Mesendoderm (in vitro differentiated cells): Measurements from ENCODE around the gene GHRH.

Source experiments
- DNase-seq: peaks from one replicate; pipeline ENCODE4 v3.0.0; 2013
- H2AK5ac ChIP-seq: 2 replicates; pipeline ENCODE4 v1.6.1; 2013; ENCODE audit warnings: low read length, inconsistent platforms
- H2BK120ac ChIP-seq: 2 replicates; pipeline ENCODE4 v1.6.1; 2013; ENCODE audit warnings: low read depth, mild to moderate bottlenecking, low read length, moderate library complexity, mixed read lengths
- H2BK15ac ChIP-seq: replicated peaks from 2 replicates; pipeline ENCODE4 v1.6.1; 2013; ENCODE audit warnings: low read depth, mild to moderate bottlenecking, moderate library complexity
- H2BK5ac ChIP-seq: 2 replicates; pipeline ENCODE4 v1.6.1; 2013; ENCODE audit warnings: low read length, inconsistent platforms
- H3K18ac ChIP-seq: 2 replicates; pipeline ENCODE4 v1.6.1; 2013; ENCODE audit warnings: mild to moderate bottlenecking, low read length, mixed read lengths
- H3K23ac ChIP-seq: one replicate; pipeline ENCODE4 v1.6.1; 2013; ENCODE audit warnings: low read length
- H3K27ac ChIP-seq: 2 replicates; pipeline ENCODE4 v1.5.1; 2013; ENCODE audit warnings: low read depth, mild to moderate bottlenecking, inconsistent platforms, low read length, moderate library complexity
- H3K27me3 ChIP-seq: 2 replicates; pipeline ENCODE4 v1.6.1; 2013; ENCODE audit warnings: low read length, control low read depth, mild to moderate bottlenecking, inconsistent platforms; ENCODE audit not compliant: insufficient read depth, poor library complexity
- H3K36me3 ChIP-seq: 2 replicates; pipeline ENCODE4 v1.6.1; 2013; ENCODE audit warnings: low read length, inconsistent platforms; ENCODE audit not compliant: control insufficient read depth, insufficient read depth
- H3K4ac ChIP-seq: one replicate; pipeline ENCODE4 v1.6.1; 2013; ENCODE audit warnings: low read depth, mild to moderate bottlenecking, low read length, moderate library complexity
- H3K4me1 ChIP-seq: 2 replicates; pipeline ENCODE4 v1.6.1; 2013; ENCODE audit warnings: low read depth, low read length, inconsistent platforms; ENCODE audit not compliant: control insufficient read depth
- H3K4me2 ChIP-seq: 2 replicates; pipeline ENCODE4 v1.6.1; 2013; ENCODE audit warnings: low read length
- H3K4me3 ChIP-seq: 2 replicates; pipeline ENCODE4 v1.5.1; 2013; ENCODE audit warnings: mild to moderate bottlenecking, low read length
- H3K56ac ChIP-seq: one replicate; pipeline ENCODE4 v1.6.1; 2013; ENCODE audit warnings: low read length
- H3K79me1 ChIP-seq: 2 replicates; pipeline ENCODE4 v1.6.1; 2013; ENCODE audit warnings: low read length, inconsistent platforms
- H3K79me2 ChIP-seq: 2 replicates; pipeline ENCODE4 v1.6.1; 2013; ENCODE audit warnings: mild to moderate bottlenecking, low read length; ENCODE audit not compliant: control insufficient read depth, insufficient read depth
- H3K9ac ChIP-seq: 2 replicates; pipeline ENCODE4 v1.6.1; 2013; ENCODE audit warnings: low read length, inconsistent platforms
- H4K5ac ChIP-seq: one replicate; pipeline ENCODE4 v1.6.1; 2013; ENCODE audit warnings: low read length
- H4K8ac ChIP-seq: one replicate; pipeline ENCODE4 v1.6.1; 2013; ENCODE audit warnings: low read depth, mild to moderate bottlenecking, control low read depth, low read length, moderate library complexity
- WGBS: extraction: QIAGEN DNeasy Blood & Tissue Kit; methylation state at CpG from one replicate; pipeline ENCODE4 v1.1.7; 2013; ENCODE audit warnings: low lambda C conversion rate, missing lambda C conversion rate; ENCODE audit not compliant: insufficient coverage; ENCODE audit errors: extremely low coverage; 5-methylcytosine and 5-hydroxymethylcytosine counted together

The GHRH gene

GRCh38 chr20:37266940-37267666 lies 5.5 kb upstream of the GHRH start:
- Histone ChIP-seq H2AK5ac (no peak overlapping the region), H3K4me2 (no peak overlapping the region), H3K79me2 (no peaks in the 10 kb centered on the region), H3K27ac (no peak overlapping the region), H3K9ac (no peak overlapping the region), H2BK5ac (no peak overlapping the region), H3K4ac (no peak overlapping the region), H2BK120ac (no peak overlapping the region), H2BK15ac (no peak overlapping the region), H4K8ac (no peak overlapping the region), H3K36me3 (no peaks in the 10 kb centered on the region), H3K27me3 (no peaks in the 10 kb centered on the region), H4K5ac (no peak overlapping the region), H3K18ac (no peak overlapping the region), H3K4me1 (no peaks in the 10 kb centered on the region), H3K4me3 (no peak overlapping the region), H3K56ac (no peak overlapping the region), H3K23ac (no peak overlapping the region), H3K79me1 (no peaks in the 10 kb centered on the region)
- no CpG with 5 or more reads among the region's 9 CpGs for WGBS
- DNase-seq = no peak

GRCh38 chr20:37265152-37265551 lies 3.5 kb upstream of the GHRH start:
- no peak overlapping the region for H2BK120ac ChIP-seq
- H3K18ac ChIP-seq = no peak overlapping the region
- H3K4me2 ChIP-seq = no peak overlapping the region
- no peaks in the 10 kb centered on the region for H3K79me1 ChIP-seq
- H3K27ac ChIP-seq = no peak overlapping the region
- no peak overlapping the region for H2AK5ac ChIP-seq
- H3K4ac ChIP-seq = no peak overlapping the region
- H3K36me3 ChIP-seq = no peaks in the 10 kb centered on the region
- no peaks in the 10 kb centered on the region for H3K79me2 ChIP-seq
- no CpG with 5 or more reads among the region's 4 CpGs for WGBS
- no peak overlapping the region for H4K5ac ChIP-seq
- H2BK15ac ChIP-seq = no peak overlapping the region
- H4K8ac ChIP-seq = no peak overlapping the region
- H3K27me3 ChIP-seq = no peaks in the 10 kb centered on the region
- DNase-seq = no peak
- no peak overlapping the region for H3K56ac ChIP-seq
- H3K9ac ChIP-seq = no peak overlapping the region
- no peak overlapping the region for H2BK5ac ChIP-seq
- H3K4me1 ChIP-seq = no peaks in the 10 kb centered on the region
- no peak overlapping the region for H3K23ac ChIP-seq
- no peak overlapping the region for H3K4me3 ChIP-seq

GRCh38 chr20:37263686-37264085 lies 2.1 kb upstream of the GHRH start:
- no CpG with 5 or more reads among the region's 6 CpGs for WGBS
- no peak overlapping the region for H3K9ac ChIP-seq
- no peaks in the 10 kb centered on the region for H3K79me2 ChIP-seq
- no peak overlapping the region for H2AK5ac ChIP-seq
- H3K4ac ChIP-seq = no peak overlapping the region
- H3K4me1 ChIP-seq = no peaks in the 10 kb centered on the region
- no peak overlapping the region for H3K27ac ChIP-seq
- no peak overlapping the region for H2BK15ac ChIP-seq
- H3K27me3 ChIP-seq = no peaks in the 10 kb centered on the region
- H3K18ac ChIP-seq = no peak overlapping the region
- no peak overlapping the region for H2BK120ac ChIP-seq
- H4K8ac ChIP-seq = no peak overlapping the region
- no peak for DNase-seq
- no peak overlapping the region for H2BK5ac ChIP-seq
- H3K4me3 ChIP-seq = no peak overlapping the region
- H4K5ac ChIP-seq = no peak overlapping the region
- H3K4me2 ChIP-seq = no peak overlapping the region
- no peaks in the 10 kb centered on the region for H3K79me1 ChIP-seq
- H3K36me3 ChIP-seq = no peaks in the 10 kb centered on the region
- H3K56ac ChIP-seq = no peak overlapping the region
- H3K23ac ChIP-seq = no peak overlapping the region

GRCh38 chr20:37262505-37262904 lies 891 bp upstream of the GHRH start:
- no peak overlapping the region for H3K56ac ChIP-seq
- H3K9ac ChIP-seq = no peak overlapping the region
- H2BK15ac ChIP-seq = no peak overlapping the region
- no peak for DNase-seq
- no peak overlapping the region for H4K5ac ChIP-seq
- H3K27me3 ChIP-seq = no peaks in the 10 kb centered on the region
- no peaks in the 10 kb centered on the region for H3K36me3 ChIP-seq
- no peak overlapping the region for H3K4me3 ChIP-seq
- no peak overlapping the region for H3K27ac ChIP-seq
- H3K79me1 ChIP-seq = no peaks in the 10 kb centered on the region
- no peak overlapping the region for H3K4me2 ChIP-seq
- H3K4me1 ChIP-seq = no peaks in the 10 kb centered on the region
- no peak overlapping the region for H2AK5ac ChIP-seq
- no peak overlapping the region for H3K23ac ChIP-seq
- no peak overlapping the region for H3K18ac ChIP-seq
- H3K79me2 ChIP-seq = no peaks in the 10 kb centered on the region
- no peak overlapping the region for H3K4ac ChIP-seq
- H4K8ac ChIP-seq = no peak overlapping the region
- no peak overlapping the region for H2BK5ac ChIP-seq
- no CpG with 5 or more reads among the region's 8 CpGs for WGBS
- H2BK120ac ChIP-seq = no peak overlapping the region

- Histone ChIP-seq H3K27me3 (no peaks in the 10 kb centered on the region), H4K5ac (no peak overlapping the region), H3K56ac (no peak overlapping the region), H2BK5ac (no peak overlapping the region), H3K79me2 (no peaks in the 10 kb centered on the region), H3K79me1 (no peaks in the 10 kb centered on the region), H3K4me2 (no peak overlapping the region), H2BK120ac (no peak overlapping the region), H2BK15ac (no peak overlapping the region), H3K4ac (no peak overlapping the region), H2AK5ac (no peak overlapping the region), H3K36me3 (no peaks in the 10 kb centered on the region), H3K4me3 (no peak overlapping the region), H3K4me1 (no peaks in the 10 kb centered on the region), H3K18ac (no peak overlapping the region), H4K8ac (no peak overlapping the region), H3K27ac (no peak overlapping the region), H3K23ac (no peak overlapping the region), H3K9ac (no peak overlapping the region)
- DNase-seq = no peak
- WGBS = no CpG with 5 or more reads among the region's 4 CpGs
Measured at GRCh38 chr20:37260923-37261322, 691 bp downstream of the GHRH start.

GRCh38 chr20:37259865-37260264 lies 1.7 kb downstream of the GHRH start:
- Histone ChIP-seq H3K79me1 (no peaks in the 10 kb centered on the region), H2BK5ac (no peak overlapping the region), H3K9ac (no peak overlapping the region), H3K18ac (no peak overlapping the region), H3K4ac (no peak overlapping the region), H2BK15ac (no peak overlapping the region), H3K4me1 (no peaks in the 10 kb centered on the region), H3K4me2 (no peak overlapping the region), H2AK5ac (no peak overlapping the region), H3K4me3 (no peak overlapping the region), H3K27ac (no peak overlapping the region), H3K27me3 (no peaks in the 10 kb centered on the region), H2BK120ac (no peak overlapping the region), H4K8ac (no peak overlapping the region), H3K79me2 (no peaks in the 10 kb centered on the region), H4K5ac (no peak overlapping the region), H3K36me3 (no peaks in the 10 kb centered on the region), H3K23ac (no peak overlapping the region), H3K56ac (no peak overlapping the region)
- no CpG with 5 or more reads among the region's 3 CpGs for WGBS
- DNase-seq = no peak
